Fibroblast of the aortic adventitia (primary cell): ENCODE measurements around the gene SERINC2. TPM values are rescaled to one million over a fixed set of nuclear protein-coding genes. Genes with fewer than 3 reads are reported as not detected.
"Not testable (repeated sequence)": the region's sequence is repeated elsewhere in the genome, so short reads cannot be mapped to it uniquely, and the experiment has no call there.

Source experiments
- DNase-seq: peaks from one replicate; pipeline ENCODE4 v3.0.0-alpha.2; 2010; ENCODE audit warnings: low read depth
- H3K4me3 ChIP-seq: 2 replicates; pipeline ENCODE4 v1.5.1; 2011; ENCODE audit warnings: low read depth, mild to moderate bottlenecking, control low read depth, low read length, moderate library complexity
- CTCF ChIP-seq: IDR thresholded peaks from 2 replicates; pipeline ENCODE4 v1.5.1; 2011; ENCODE audit warnings: mild to moderate bottlenecking, low read length, control low read depth, inconsistent platforms; ENCODE audit not compliant: insufficient read depth
- total RNA-seq: library from RNA; depleted of rRNA; stranded (reverse); fragments of >200 nt; gene quantifications from 2 replicates; pipeline ENCODE4 v1.2.3, GENCODE V29; 2012; ENCODE audit warnings: low replicate concordance

SERINC2 gene
- total RNA-seq, 1 donor, result 5.4 TPM

GRCh38 chr1:31426249-31426922, 13.4 kb downstream of the SERINC2 start:
- no peak for DNase-seq
- no peak for TF ChIP-seq CTCF
- no peak overlapping the region for H3K4me3 ChIP-seq

GRCh38 chr1:31427322-31427721, 14.3 kb downstream of the SERINC2 start:
- no peak for DNase-seq

GRCh38 chr1:31428436-31429221, 15.6 kb downstream of the SERINC2 start:
- H3K4me3 ChIP-seq, result no peak overlapping the region
- DNase-seq, result no peak
- TF ChIP-seq CTCF, result no peak

More at GRCh38 chr1:31427322-31427721, 14.3 kb downstream of the SERINC2 start:
- H3K4me3 ChIP-seq, result no peak overlapping the region
- TF ChIP-seq CTCF, result no peak

GRCh38 chr1:31429583-31429982, 16.6 kb downstream of the SERINC2 start:
- no peak for DNase-seq
- no peak overlapping the region for H3K4me3 ChIP-seq
- no peak for TF ChIP-seq CTCF

- DNase-seq, result not testable (repeated sequence)
Measured at GRCh38 chr1:31431351-31432257, 18.6 kb downstream of the SERINC2 start.

GRCh38 chr1:31432592-31433395, 19.8 kb downstream of the SERINC2 start:
- no peak for TF ChIP-seq CTCF
- H3K4me3 ChIP-seq, result no peak overlapping the region
- no peak for DNase-seq

More at GRCh38 chr1:31431351-31432257, 18.6 kb downstream of the SERINC2 start:
- H3K4me3 ChIP-seq, result not testable (repeated sequence)
